ENCODE data around the gene SMIM7.
"Not testable (repeated sequence)": the region's sequence is repeated elsewhere in the genome, so short reads cannot be mapped to it uniquely, and the experiment has no call there.

SMIM7 gene

GRCh38 chr19:16659832-16660708 lies at the start of gene SMIM7:
Gene SMIM7 (minus strand): TSS chr19:16660144. CDS start chr19:16660110, 34 bp downstream.
- DNase-seq (ENCODE audit: low read depth): peak; percentile 92

GRCh38 chr19:16703677-16704076 lies 43.7 kb upstream of the SMIM7 start:
- no peak for DNase-seq (ENCODE audit: low read depth)

- DNase-seq (ENCODE audit: low read depth): no peak
These were observed 42.2 kb upstream of the SMIM7 start for GRCh38 chr19:16702123-16702522.

- DNase-seq (ENCODE audit: low read depth): no peak
These were observed 39.0 kb upstream of the SMIM7 start for GRCh38 chr19:16698914-16699313.

- DNase-seq (ENCODE audit: low read depth): no peak
These were observed 28.1 kb upstream of the SMIM7 start for GRCh38 chr19:16688084-16688483.

GRCh38 chr19:16684216-16684615 lies 24.3 kb upstream of the SMIM7 start:
- no peak for DNase-seq (ENCODE audit: low read depth)

- DNase-seq (ENCODE audit: low read depth): no peak
These were observed 22.6 kb upstream of the SMIM7 start for GRCh38 chr19:16682539-16682938.

GRCh38 chr19:16679811-16680210 lies 19.9 kb upstream of the SMIM7 start:
- DNase-seq (ENCODE audit: low read depth): no peak

GRCh38 chr19:16678498-16678897 lies 18.6 kb upstream of the SMIM7 start:
- DNase-seq (ENCODE audit: low read depth): no peak

- no peak for DNase-seq (ENCODE audit: low read depth)
These were observed 17.1 kb upstream of the SMIM7 start for GRCh38 chr19:16677055-16677454.

GRCh38 chr19:16676101-16676798 lies 16.3 kb upstream of the SMIM7 start:
- DNase-seq (ENCODE audit: low read depth): no peak

- DNase-seq (ENCODE audit: low read depth): not testable (repeated sequence)
These were observed 13.9 kb upstream of the SMIM7 start for GRCh38 chr19:16673839-16674238.

GRCh38 chr19:16673231-16673630 lies 13.3 kb upstream of the SMIM7 start:
- DNase-seq (ENCODE audit: low read depth): no peak

GRCh38 chr19:16671652-16672274 lies 11.8 kb upstream of the SMIM7 start:
- DNase-seq (ENCODE audit: low read depth): no peak

- DNase-seq (ENCODE audit: low read depth): no peak
These were observed 10.3 kb upstream of the SMIM7 start for GRCh38 chr19:16670291-16670690.

GRCh38 chr19:16668702-16669101 lies 8.8 kb upstream of the SMIM7 start:
- not testable (repeated sequence) for DNase-seq (ENCODE audit: low read depth)

- DNase-seq (ENCODE audit: low read depth): no peak
These were observed 8.2 kb upstream of the SMIM7 start for GRCh38 chr19:16668176-16668575.

GRCh38 chr19:16661480-16662034 lies 1.6 kb upstream of the SMIM7 start:
- DNase-seq (ENCODE audit: low read depth): no peak

GRCh38 chr19:16660763-16661479 lies 977 bp upstream of the SMIM7 start, which contains the start of gene TMEM38A:
Gene TMEM38A (plus strand): TSS chr19:16661139. CDS start chr19:16661218, 79 bp downstream.
- DNase-seq (ENCODE audit: low read depth): peak; percentile 6

GRCh38 chr19:16659464-16659831 lies 496 bp downstream of the SMIM7 start:
- DNase-seq (ENCODE audit: low read depth): no peak

- no peak for DNase-seq (ENCODE audit: low read depth)
These were observed 2.6 kb downstream of the SMIM7 start for GRCh38 chr19:16657384-16657783.

GRCh38 chr19:16655727-16656126 lies 4.2 kb downstream of the SMIM7 start:
- DNase-seq (ENCODE audit: low read depth): no peak
